ENCODE measurements around the gene IL19.

Gene IL19

GRCh38 chr1:206785182-206785765 is 14.7 kb downstream of the IL19 start:
- ChIA-PET CTCF (interaction anchor here (1.0 to 1.6 kb wide), 4 partner anchors 13 to 127 kb away, joined by 3 to 10 read pairs (median 4); partner anchors contain the start of gene IL10), POLR2A (no interaction called here)
- no peaks in the 10 kb centered on the region for H3K4me1 ChIP-seq (ENCODE audit: control insufficient read depth, insufficient read depth, low read length)
- TF ChIP-seq ZSCAN5A (tag by site-specific recombination; IDR thresholded peaks at IDR 0.05) (no peak), ZNF48 (tag by site-specific recombination; IDR thresholded peaks at IDR 0.05) (no peak), PRDM1 (tag by site-specific recombination; IDR thresholded peaks at IDR 0.05) (no peak), ZNF341 (tag by site-specific recombination; IDR thresholded peaks at IDR 0.05; ENCODE audit: low read depth) (no peak), ZNF174 (tag by site-specific recombination; IDR thresholded peaks at IDR 0.05) (no peak), BCL6B (tag by site-specific recombination; IDR thresholded peaks at IDR 0.05) (no peak), ZBTB26 (tag by site-specific recombination; optimal IDR thresholded peaks at IDR 0.05) (no peak), ZNF654 (tag by site-specific recombination; IDR thresholded peaks at IDR 0.05; ENCODE audit: low read depth) (no peak)
- H3K9me3 ChIP-seq (ENCODE audit: control insufficient read depth, insufficient read depth, low read depth, low read length) = no peaks in the 10 kb centered on the region
- H3K36me3 ChIP-seq (ENCODE audit: control insufficient read depth in 2 of 2, insufficient read depth in 1 of 2, low read length in 2 of 2) = no peaks in the 10 kb centered on the region
- H3K4me3 ChIP-seq (ENCODE audit: low read depth, low read length) = no peak overlapping the region
- no peak overlapping the region for H3K27ac ChIP-seq (ENCODE audit: extremely low read depth, low read depth, low read length)

- CTCF ChIA-PET = interaction anchor here (0.6 to 1.6 kb wide), 7 partner anchors 12 to 126 kb away, joined by 3 to 10 read pairs (median 3); partner anchors contain the start of gene IL10
- no peaks in the 10 kb centered on the region for H3K4me1 ChIP-seq (ENCODE audit: control insufficient read depth, insufficient read depth, low read length)
Measured at GRCh38 chr1:206786212-206786886, 15.8 kb downstream of the IL19 start.

More at GRCh38 chr1:206786212-206786886, 15.8 kb downstream of the IL19 start:
- Histone ChIP-seq H3K36me3 (ENCODE audit: control insufficient read depth in 2 of 2, insufficient read depth in 1 of 2, low read length in 2 of 2) (no peaks in the 10 kb centered on the region), H3K4me3 (ENCODE audit: low read depth, low read length) (no peak overlapping the region), H3K27ac (ENCODE audit: extremely low read depth, low read depth, low read length) (no peak overlapping the region), H3K9me3 (ENCODE audit: control insufficient read depth, insufficient read depth, low read depth, low read length) (no peaks in the 10 kb centered on the region)
- POLR2A ChIA-PET = interaction anchor here (0.6 kb wide), 1 partner anchor 44 kb away, joined by 3 read pairs; no protein-coding TSS in a partner anchor
- TF ChIP-seq PBX3 (CRISPR knock-in tag; IDR thresholded peaks at IDR 0.05) (no peak), ZNF23 (tag by site-specific recombination; IDR thresholded peaks at IDR 0.05; ENCODE audit: borderline replicate concordance) (no peak), ZNF449 (tag by site-specific recombination; IDR thresholded peaks at IDR 0.05) (no peak), ZNF544 (tag by site-specific recombination; IDR thresholded peaks at IDR 0.05) (no peak), GLI4 (tag by site-specific recombination; IDR thresholded peaks at IDR 0.05) (no peak)
